Right ventricle myocardium inferior (tissue), 1 donor: ENCODE measurements around the gene PLD2. TPM values are rescaled to one million over a fixed set of nuclear protein-coding genes. Genes with fewer than 3 reads are reported as not detected.
A peak's percentile ranks its signal among the peaks of the same experiment; 100 is the strongest.

ENCODE experiments used
- ATAC-seq: fragments of 200-7000 bp; cut with Tn5 transposase; one replicate; pipeline ENCODE4 v1.9.1; 2020; ENCODE audit warnings: mild to moderate bottlenecking, moderate library complexity
- DNase-seq: peaks from one replicate; pipeline ENCODE4 v3.0.0; 2021; ENCODE audit errors: missing footprints
- intact Hi-C: fragments of 100-400 bp; cut with DNase I; formaldehyde crosslinking; loops from one replicate; pipeline ENCODE4 v1.11.0; 2022
- long read RNA-seq: library from polyadenylated mRNA; unstranded; transcript quantifications from one replicate; pipeline ENCODE4 v2.0.0, GENCODE V29; 2021
- total RNA-seq: library from RNA; stranded (reverse); fragmentation: NEBNext Ultra II Directional; extraction: Animal tissue kit (Norgen Biotek cat#: 25700); gene quantifications from one replicate; pipeline ENCODE4 v1.2.1, GENCODE V29; 2021
- donor health status: DM: no; HTN: yes; CAD: no; lungs with severe emphysema.

PLD2 gene, protein sequence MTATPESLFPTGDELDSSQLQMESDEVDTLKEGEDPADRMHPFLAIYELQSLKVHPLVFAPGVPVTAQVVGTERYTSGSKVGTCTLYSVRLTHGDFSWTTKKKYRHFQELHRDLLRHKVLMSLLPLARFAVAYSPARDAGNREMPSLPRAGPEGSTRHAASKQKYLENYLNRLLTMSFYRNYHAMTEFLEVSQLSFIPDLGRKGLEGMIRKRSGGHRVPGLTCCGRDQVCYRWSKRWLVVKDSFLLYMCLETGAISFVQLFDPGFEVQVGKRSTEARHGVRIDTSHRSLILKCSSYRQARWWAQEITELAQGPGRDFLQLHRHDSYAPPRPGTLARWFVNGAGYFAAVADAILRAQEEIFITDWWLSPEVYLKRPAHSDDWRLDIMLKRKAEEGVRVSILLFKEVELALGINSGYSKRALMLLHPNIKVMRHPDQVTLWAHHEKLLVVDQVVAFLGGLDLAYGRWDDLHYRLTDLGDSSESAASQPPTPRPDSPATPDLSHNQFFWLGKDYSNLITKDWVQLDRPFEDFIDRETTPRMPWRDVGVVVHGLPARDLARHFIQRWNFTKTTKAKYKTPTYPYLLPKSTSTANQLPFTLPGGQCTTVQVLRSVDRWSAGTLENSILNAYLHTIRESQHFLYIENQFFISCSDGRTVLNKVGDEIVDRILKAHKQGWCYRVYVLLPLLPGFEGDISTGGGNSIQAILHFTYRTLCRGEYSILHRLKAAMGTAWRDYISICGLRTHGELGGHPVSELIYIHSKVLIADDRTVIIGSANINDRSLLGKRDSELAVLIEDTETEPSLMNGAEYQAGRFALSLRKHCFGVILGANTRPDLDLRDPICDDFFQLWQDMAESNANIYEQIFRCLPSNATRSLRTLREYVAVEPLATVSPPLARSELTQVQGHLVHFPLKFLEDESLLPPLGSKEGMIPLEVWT
- total RNA-seq: 12.6 TPM
- long read RNA-seq, partial matches to known transcripts: 2 of 7 reads
- long read RNA-seq, other reads (novel, unspliced or antisense): 3 of 7 reads

DNA sequence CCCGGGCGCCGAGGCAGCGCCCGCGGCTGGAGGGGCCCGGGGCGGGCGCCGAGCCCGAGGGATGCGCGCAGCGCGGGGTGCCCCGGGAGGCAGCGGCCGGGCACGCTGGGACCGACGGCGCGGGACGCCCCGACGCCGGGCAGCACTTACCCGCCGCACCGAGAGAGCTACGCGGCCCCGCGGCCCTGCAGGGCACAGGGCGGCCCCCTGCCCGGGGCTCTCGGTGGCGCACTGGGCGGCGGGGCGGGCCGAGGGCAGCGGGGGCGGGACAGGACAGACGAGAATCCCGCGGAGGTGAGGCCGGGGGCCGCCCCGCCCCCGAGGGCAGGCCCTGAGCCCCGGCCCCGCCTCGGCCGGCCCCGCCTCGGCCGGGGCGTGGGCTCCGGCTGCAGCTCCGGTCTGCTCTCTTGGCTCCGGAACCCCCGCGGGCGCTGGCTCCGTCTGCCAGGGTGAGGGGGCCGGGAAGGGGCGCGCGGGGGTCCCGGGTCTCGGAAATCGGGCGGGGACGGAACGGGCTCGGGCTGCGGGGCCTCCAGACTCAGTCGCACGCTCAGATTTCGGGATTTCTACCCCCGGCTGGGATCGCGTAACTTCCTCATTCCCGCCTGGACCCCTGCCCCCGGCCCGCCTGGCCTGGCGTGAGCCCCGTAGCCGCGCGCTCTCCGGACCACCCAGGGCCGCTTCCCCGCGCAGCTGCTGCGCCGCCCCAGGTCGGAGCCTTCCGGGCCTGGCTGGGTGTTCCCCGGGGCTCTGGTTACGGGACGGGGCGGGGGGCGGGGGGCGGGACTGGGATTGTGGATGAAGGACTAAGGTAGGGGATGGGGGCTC lies at the start of gene PLD2:
TSS of gene PLD2 (plus strand) at position 376 of the 828 bp plus-strand sequence. CDS start 621 bp downstream, outside the sequence.
- DNase-seq (peak; percentile 95), ATAC-seq (peak; percentile 99)
- intact Hi-C loops: loop anchor here (5.0 kb wide), 1 partner anchor 75 kb away; no protein-coding TSS in a partner anchor

DNA sequence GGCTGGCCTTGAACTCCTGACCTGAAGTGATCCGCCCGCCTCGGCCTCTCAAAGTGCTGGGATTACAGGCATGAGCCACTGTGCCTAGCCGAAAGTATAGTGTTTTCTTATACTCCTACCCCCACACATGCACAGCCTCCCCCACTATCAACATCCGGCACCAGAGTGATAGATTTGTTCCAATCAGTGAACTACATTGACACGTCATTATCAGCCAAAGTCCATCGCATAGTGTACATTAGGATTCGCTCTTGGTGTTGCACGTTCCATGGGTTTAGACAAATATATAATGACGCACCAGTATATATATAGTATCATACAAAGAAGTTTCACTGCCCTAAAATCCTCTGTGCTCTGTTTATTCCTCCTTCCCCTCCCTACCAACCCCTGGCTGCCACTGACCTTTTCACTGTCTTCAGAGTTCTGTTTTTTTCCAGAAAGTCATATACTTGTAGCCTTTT lies 47.1 kb upstream of the PLD2 start:
- no peak for DNase-seq
- ATAC-seq: no peak
- intact Hi-C loops: no loop called here

DNA sequence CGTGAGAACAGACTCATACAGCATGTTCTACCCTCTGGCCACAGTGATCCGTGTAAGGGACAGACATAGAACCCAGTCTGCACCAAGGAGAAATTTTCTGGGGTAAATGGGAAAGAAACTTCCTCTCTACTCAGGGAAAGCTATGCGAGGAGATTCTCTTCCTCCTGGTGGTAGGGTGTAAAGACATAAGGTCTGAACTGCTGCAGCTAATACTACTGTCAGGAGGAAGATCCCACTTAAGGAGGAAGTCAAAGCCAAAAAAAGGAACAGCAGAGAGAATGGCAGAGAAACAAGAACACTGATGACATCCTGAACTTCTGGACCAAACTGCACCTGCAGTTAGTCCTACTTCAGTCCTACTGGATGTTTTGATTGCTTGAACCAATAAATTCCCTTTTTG lies 42.4 kb upstream of the PLD2 start:
- no peak for DNase-seq
- intact Hi-C loops: no loop called here
- peak; percentile 52 for ATAC-seq

DNA sequence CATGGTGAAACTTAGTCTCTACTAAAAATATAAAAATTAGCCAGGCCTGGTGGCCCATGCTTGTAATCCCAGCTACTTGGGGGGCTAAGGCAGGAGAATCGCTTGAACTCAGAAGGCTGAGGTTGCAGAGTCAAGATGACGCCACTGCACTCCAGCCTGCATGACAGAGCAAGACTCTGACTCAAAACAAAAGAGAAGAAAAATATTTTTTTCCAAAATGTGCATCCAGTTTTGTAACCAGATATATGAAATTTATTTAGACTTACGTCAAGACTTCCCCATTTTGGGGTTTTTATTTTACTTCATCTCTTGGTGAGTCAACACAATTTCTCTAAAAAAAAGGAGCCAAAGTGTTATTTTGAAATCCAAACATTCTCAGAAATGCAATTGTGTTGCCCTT lies 40.8 kb upstream of the PLD2 start:
- DNase-seq: no peak
- ATAC-seq: no peak
- intact Hi-C loops: no loop called here

DNA sequence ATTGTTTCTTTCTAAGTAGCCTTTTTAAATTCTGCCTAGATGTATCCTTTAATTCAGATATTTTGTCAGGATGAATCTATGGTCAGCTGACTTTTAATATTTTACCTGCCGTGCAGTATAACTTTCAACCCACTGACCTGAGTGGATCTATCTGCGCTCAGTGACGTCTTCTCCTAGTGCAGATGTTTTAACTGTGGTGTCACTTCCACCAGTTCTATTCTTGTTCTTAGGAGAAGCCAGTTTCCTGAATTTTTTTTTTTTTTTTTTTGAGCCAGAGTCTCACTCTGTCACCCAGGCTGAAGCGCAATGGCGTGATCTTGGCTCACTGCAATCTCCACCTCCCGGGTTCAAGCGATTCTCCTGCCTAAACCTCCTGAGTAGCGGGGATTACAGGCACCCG lies 40.2 kb upstream of the PLD2 start:
- no peak for DNase-seq
- intact Hi-C loops: no loop called here
- no peak for ATAC-seq

DNA sequence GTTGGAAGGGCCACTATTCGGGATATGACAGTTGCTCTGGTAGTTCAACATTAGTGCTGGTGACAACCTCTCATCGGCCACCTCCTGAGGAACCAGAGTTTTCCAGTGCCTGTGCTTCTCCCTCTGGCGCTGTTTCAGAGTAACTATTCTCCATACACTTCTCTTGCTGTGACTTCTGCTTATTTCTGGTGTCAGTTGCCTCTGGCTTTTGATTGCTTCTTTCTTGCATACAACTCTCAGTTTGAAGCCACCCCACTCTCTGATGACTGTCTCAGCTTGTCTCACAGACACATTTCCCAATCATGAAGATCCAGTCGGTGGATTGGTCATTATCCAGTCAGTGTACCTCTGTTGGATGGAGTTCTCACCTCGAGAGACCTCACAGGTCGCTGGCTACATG lies 38.7 kb upstream of the PLD2 start:
- intact Hi-C loops: no loop called here
- DNase-seq (no peak), ATAC-seq (peak; percentile 26)

DNA sequence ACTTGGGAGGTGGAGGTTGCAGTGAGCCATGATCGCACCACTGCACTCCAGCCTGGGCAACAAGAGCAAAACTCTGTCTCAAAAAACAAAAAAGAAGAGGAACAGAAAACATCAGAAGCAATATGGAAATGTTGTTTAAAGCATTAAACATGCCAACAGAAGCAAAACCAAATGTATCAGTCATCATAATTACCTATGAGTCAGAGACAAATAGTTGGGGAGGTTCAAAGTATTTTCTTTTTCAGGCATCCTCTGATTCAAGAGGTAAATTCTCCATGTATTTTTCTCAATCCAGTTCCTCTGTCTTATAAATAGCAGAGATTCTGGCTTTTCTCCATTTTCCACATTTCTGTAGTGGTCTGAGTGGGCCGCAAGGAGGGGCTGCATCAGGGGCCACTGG lies 37.3 kb upstream of the PLD2 start:
- intact Hi-C loops: no loop called here
- DNase-seq: no peak

DNA sequence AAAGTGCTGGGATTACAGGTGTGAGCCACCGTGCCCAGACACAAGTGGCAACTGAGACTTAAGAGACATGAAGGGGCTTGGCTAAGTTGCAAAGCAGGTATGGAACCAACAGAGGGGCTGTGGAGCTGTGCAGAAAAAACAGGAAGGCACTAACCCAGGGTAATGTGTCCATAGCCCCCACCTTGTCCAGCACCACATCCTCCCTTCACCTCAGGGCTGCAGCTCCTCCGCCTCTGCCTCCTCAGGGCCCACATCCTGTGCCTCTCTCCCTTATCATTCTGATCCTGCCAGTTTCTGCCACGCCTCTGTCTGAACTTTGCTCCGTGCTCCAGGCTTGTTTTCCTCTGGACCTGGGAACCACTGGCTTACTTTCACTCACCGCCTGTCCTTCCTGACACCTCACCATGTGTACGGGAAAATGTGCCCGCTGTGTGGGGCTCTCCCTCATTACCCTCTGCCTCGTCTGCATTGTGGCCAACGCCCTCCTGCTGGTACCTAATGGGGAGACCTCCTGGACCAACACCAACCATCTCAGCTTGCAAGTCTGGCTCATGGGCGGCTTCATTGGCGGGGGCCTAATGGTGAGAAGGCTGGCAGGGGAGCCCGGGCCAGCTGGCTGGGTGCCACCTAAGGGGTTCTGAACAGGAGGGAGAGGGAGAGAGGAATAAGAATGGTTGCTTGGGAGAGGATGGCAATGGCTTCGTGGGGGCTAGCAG lies 35.3 kb upstream of the PLD2 start, which contains the start of gene TM4SF5:
TSS of gene TM4SF5 (plus strand) at position 368 of the 716 bp plus-strand sequence. CDS start at position 405, 37 bp downstream.
- DNase-seq: no peak
- intact Hi-C loops: no loop called here
- ATAC-seq: no peak

More for the DNA sequence above, 37.3 kb upstream of the PLD2 start:
- no peak for ATAC-seq

DNA sequence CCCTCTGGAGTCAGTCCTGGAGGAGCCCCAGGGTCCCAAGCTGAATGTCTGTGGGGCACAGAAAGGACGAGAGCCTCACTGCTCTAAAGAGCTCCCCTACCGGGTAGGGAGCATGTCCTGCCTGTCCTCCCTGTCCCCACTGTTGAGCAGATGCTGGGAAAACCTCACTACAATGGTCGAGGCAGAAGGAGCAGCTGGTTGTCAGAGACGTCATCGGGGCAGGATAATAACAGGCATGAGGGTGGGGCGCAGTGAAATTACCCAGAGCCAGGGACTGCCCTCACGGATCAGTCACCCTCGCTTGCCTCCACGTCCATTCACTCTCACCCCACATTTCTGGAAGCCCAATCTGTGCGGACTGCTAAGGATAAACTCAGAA lies 34.7 kb upstream of the PLD2 start:
- DNase-seq: no peak
- no peak for ATAC-seq
- intact Hi-C loops: no loop called here

DNA sequence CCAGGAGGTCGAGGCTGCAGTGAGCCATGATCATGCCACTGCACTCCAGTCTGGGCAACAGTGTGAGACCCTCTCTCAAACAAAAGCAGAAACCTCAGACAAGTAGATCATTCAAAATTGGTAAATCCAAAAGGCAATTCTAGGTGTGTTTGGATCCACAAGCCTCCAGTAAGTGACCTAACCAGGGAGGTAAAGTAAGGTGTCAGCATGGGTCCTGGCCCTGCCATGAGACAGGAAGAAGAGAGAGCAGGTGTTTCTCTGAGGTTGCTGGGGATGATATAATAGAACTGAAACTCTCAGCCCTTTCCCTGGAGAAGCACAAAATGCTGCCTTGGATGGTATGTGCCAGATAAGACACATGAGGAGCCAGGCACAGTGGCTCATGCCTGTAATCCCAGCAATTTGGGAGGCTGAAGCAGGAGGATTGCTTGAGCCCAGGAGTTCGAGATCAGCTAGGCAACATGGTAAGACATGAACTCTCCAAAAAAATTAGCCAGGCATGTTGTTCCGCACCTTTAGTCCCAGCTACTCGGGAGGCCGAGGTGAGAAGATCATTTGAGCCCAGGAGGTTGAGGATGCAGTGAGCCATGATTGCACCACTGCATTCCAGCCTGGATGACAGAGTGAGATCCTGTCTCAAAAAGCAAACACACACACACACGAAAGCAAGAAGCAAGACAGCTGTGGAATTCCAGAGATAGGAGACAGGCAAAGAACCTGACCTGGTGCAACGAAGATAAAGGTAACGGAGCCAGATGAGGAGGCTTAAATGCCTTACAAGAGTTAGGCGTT lies 28.8 kb upstream of the PLD2 start:
- intact Hi-C loops: no loop called here
- ATAC-seq: no peak
- DNase-seq: no peak

DNA sequence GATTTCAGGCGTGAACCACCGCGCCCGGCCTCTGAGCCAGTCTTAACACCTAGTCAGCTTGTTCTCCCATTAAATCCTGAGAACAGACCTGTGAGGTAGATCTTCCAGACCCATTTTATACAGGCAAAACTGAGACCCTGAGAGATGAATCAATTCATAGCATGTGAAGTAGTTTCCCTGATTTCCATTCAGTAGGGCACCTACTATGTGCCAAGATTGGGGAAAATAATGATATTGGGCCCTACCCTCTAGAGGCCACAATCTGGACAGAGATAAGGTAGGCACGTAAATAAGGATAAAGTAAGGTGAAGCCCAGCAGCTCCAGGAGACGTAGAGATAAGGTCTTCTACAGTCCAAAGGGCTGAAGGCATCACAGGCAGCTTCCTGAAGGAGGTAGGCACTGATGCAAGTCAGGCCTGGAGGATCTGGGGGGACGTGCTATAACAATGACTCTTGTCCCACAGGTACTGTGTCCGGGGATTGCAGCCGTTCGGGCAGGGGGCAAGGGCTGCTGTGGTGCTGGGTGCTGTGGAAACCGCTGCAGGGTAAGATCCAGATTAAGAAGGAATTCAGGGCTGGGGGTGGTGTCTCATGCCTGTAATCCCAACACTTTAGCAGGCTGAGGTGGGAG lies 26.5 kb upstream of the PLD2 start:
- intact Hi-C loops: no loop called here
- ATAC-seq: no peak
- DNase-seq: no peak

DNA sequence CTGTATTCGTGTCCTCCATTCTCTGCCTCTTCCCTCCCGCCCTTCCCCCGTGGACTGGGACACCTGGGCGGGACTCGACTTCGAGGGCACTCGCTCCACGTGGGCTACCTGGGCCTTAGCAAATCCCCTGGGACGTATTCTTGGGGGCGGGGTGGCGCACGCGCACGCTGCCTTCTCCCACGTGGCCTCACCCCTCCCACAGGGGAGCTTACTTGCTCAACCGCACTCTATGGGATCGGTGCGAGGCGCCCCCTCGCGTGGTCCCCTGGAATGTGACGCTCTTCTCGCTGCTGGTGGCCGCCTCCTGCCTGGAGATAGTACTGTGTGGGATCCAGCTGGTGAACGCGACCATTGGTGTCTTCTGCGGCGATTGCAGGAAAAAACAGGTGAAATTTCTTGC lies 24.3 kb upstream of the PLD2 start:
- ATAC-seq (no peak), DNase-seq (no peak)
- intact Hi-C loops: no loop called here

DNA sequence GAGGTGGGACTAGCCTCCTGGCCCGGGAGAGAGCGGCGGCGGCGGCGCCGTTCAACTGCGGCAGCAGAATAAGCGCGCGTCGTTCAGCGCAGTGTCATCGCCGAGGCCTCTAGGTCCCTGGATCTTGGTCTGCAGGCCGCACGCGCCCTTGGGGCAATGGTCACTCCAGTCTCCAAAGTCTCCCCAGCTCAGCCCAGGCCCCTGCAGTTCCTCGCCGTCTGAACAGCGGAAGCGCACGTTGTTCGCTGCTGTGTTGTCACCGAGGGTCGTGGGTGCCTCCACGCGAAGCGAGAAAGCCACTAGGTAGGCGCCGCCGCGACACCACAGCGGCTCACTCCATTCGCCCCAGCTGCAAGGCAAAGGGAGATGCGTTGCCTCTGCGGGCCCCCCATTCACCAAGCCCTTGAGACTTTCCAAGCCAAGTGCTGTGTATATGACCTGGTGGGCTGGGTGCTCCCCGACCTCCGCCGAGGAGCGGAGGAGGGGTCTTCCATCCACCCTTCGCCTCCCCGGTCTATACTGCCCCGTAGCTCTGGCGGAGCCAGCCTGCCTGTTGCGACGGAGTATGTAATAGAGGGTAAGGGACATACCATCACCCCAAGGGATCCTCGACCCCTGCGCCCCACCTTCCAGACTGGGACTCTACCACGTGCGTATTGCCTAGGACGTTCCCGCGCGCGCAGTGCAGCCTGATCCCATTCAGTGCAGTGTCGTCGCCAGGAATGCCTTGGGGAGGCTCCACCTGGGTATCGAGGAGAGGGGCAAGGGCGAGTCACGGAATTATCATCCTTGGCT lies 21.4 kb upstream of the PLD2 start:
- intact Hi-C loops: loop anchor here (2.0 to 5.0 kb wide), 3 partner anchors 52 to 103 kb away; partner anchors contain the start of gene MED11
- DNase-seq (no peak), ATAC-seq (no peak)

DNA sequence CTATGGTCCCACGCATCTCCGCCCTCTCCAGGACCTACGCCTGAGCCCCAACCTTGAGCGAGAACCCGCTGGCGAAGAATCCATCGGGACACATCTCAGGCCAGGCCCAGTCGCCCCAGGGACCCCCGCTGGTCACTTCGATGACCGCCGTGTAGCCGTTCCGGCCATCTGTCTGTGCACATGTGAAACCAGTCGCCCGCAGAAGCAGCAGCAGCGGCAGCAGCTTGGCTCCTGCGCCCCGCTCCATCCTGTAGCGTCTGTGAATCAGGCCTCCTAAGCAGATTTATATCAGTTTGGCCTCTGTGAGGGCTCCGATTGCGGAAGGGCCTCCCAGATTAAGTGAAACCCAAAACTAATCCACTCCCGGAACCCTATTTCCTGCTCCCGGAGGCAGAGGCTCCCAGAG lies 20.8 kb upstream of the PLD2 start, which contains the start of gene VMO1:
TSS of gene VMO1 (minus strand) at position 259 of the 406 bp plus-strand sequence. CDS start at position 247, 12 bp downstream.
- no peak for ATAC-seq
- intact Hi-C loops: loop anchor here (2.0 to 5.0 kb wide), 3 partner anchors 51 to 103 kb away; partner anchors contain the start of gene MED11

DNA sequence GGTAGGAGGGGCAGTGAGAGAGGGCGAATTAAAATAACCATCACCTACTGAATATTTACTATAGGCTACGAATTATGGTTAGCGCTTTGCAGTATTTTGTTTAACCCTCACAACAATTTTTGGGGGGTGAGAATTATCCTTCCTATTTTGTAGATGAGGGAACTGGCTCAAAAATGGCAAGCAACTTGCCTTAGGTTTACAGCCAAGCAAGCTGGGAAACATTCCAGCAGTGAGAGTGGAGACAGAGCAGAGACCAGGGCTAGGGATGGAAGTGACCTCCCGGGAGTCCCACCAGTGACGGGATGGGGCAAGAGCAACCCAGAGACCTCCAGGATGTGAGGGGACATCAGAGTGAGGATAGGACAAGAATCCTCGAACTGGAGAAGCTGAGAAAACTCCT lies 20.4 kb upstream of the PLD2 start:
- intact Hi-C loops: loop anchor here (2.0 to 5.0 kb wide), 3 partner anchors 51 to 102 kb away; partner anchors contain the start of gene MED11
- DNase-seq: no peak
- ATAC-seq: no peak

More for the DNA sequence above, 20.8 kb upstream of the PLD2 start, which contains the start of gene VMO1:
- DNase-seq: no peak
